Measurements from ENCODE around the gene MAP7. TPM values are rescaled to one million over a fixed set of nuclear protein-coding genes. Genes with fewer than 3 reads are reported as not detected.

Gene MAP7
- total and polyA plus RNA-seq, 9 of the 15 experiments (the other 6 are each of a cell fraction or from before 2014, with no cell fraction given), result 0.76 to 7.7 (median 3.9) TPM

DNA sequence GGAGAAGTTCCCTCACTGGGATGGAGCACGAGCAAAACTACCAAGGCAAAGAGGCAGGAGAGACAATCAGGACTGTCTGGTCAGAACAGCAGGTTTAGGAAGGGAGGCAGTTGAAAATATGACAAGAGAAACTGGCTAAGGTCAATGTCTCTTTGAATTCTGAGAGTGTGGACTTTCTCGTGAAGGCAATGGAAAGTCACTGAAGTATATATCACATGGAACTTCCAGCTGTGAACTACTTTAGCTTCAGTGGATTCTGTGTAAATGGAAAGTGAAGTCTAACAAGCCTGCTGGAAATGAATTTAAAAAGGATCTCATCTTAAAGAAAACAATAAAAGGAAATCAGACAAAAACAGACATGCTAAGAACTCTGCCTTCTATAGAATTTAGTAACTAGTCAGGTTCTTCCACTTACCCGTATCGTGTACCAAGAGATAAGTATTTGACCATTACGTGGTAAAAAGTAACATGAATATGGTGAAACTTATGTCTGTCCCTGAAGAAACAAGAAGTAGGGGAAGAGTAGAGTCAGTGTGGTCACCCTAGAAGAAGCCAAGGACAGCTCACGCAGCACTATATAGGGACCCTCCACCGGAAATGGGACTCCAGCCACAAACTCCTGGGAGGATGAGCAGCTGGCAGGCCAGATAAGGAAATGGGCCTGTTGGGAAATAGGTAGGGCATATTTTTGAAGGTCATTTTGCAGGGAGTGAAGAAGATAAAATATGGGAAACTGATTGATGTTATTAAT is 123.4 kb downstream of the MAP7 start (continued):
- TF ChIP-seq OTX1 (CRISPR knock-in tag; IDR thresholded peaks at IDR 0.05), result peak; percentile 80
- TF ChIP-seq HMGN3 (IDR thresholded peaks at IDR 0.05; ENCODE audit: borderline replicate concordance, extremely low read depth, insufficient read length, low read depth, low read length), result no peak
- TF ChIP-seq ZNF766 (CRISPR knock-in tag; conservative IDR thresholded peaks at IDR 0.05), result peak; percentile 88
- TF ChIP-seq HDAC8 (tag; IDR thresholded peaks at IDR 0.05), result peak; percentile 39; the same call in 1 of the 2 replicates
- peak; percentile 91 for TF ChIP-seq SMARCA4 (IDR thresholded peaks at IDR 0.05)
- TF ChIP-seq, protein P1, sequence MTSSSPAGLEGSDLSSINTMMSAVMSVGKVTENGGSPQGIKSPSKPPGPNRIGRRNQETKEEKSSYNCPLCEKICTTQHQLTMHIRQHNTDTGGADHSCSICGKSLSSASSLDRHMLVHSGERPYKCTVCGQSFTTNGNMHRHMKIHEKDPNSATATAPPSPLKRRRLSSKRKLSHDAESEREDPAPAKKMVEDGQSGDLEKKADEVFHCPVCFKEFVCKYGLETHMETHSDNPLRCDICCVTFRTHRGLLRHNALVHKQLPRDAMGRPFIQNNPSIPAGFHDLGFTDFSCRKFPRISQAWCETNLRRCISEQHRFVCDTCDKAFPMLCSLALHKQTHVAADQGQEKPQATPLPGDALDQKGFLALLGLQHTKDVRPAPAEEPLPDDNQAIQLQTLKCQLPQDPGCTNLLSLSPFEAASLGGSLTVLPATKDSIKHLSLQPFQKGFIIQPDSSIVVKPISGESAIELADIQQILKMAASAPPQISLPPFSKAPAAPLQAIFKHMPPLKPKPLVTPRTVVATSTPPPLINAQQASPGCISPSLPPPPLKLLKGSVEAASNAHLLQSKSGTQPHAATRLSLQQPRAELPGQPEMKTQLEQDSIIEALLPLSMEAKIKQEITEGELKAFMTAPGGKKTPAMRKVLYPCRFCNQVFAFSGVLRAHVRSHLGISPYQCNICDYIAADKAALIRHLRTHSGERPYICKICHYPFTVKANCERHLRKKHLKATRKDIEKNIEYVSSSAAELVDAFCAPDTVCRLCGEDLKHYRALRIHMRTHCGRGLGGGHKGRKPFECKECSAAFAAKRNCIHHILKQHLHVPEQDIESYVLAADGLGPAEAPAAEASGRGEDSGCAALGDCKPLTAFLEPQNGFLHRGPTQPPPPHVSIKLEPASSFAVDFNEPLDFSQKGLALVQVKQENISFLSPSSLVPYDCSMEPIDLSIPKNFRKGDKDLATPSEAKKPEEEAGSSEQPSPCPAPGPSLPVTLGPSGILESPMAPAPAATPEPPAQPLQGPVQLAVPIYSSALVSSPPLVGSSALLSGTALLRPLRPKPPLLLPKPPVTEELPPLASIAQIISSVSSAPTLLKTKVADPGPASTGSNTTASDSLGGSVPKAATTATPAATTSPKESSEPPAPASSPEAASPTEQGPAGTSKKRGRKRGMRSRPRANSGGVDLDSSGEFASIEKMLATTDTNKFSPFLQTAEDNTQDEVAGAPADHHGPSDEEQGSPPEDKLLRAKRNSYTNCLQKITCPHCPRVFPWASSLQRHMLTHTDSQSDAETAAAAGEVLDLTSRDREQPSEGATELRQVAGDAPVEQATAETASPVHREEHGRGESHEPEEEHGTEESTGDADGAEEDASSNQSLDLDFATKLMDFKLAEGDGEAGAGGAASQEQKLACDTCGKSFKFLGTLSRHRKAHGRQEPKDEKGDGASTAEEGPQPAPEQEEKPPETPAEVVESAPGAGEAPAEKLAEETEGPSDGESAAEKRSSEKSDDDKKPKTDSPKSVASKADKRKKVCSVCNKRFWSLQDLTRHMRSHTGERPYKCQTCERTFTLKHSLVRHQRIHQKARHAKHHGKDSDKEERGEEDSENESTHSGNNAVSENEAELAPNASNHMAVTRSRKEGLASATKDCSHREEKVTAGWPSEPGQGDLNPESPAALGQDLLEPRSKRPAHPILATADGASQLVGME (CRISPR knock-in tag; IDR thresholded peaks at IDR 0.05), result 0 out of 2 replicates have a peak, but pooled peaks have one; percentile 86
- TF ChIP-seq SMARCC2 (IDR thresholded peaks at IDR 0.05; ENCODE audit: low read depth), result peak; percentile 73
- peak; percentile 97 for TF ChIP-seq ZNF589 (CRISPR knock-in tag; IDR thresholded peaks at IDR 0.05; ENCODE audit: low read depth)
- TF ChIP-seq, protein P2, sequence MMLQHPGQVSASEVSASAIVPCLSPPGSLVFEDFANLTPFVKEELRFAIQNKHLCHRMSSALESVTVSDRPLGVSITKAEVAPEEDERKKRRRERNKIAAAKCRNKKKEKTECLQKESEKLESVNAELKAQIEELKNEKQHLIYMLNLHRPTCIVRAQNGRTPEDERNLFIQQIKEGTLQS (IDR thresholded peaks at IDR 0.05), result peak; percentile 50
- TF ChIP-seq, protein P2 (CRISPR knock-in tag; conservative IDR thresholded peaks at IDR 0.05), result peak; percentile 41; the same call in 1 of the 2 replicates
- TF ChIP-seq ZNF239 (CRISPR knock-in tag; IDR thresholded peaks at IDR 0.05), result peak; percentile 75
- TF ChIP-seq DACH1 (IDR thresholded peaks at IDR 0.05; ENCODE audit: partially characterized antibody), result peak; percentile 76
- TF ChIP-seq DMBX1 (CRISPR knock-in tag; IDR thresholded peaks at IDR 0.05; ENCODE audit: borderline replicate concordance), result peak; percentile 96
- TF ChIP-seq CBFA2T3 (IDR thresholded peaks at IDR 0.05), result peak; percentile 86
- TF ChIP-seq, protein P3, sequence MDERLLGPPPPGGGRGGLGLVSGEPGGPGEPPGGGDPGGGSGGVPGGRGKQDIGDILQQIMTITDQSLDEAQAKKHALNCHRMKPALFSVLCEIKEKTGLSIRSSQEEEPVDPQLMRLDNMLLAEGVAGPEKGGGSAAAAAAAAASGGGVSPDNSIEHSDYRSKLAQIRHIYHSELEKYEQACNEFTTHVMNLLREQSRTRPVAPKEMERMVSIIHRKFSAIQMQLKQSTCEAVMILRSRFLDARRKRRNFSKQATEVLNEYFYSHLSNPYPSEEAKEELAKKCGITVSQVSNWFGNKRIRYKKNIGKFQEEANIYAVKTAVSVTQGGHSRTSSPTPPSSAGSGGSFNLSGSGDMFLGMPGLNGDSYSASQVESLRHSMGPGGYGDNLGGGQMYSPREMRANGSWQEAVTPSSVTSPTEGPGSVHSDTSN (CRISPR knock-in tag; IDR thresholded peaks at IDR 0.05; ENCODE audit: low read depth), result no peak
- TF ChIP-seq, protein P3 (tag; conservative IDR thresholded peaks at IDR 0.05; ENCODE audit: low read depth), result peak; percentile 38
- TF ChIP-seq TCF7 (IDR thresholded peaks at IDR 0.05; ENCODE audit: borderline replicate concordance), result no peak
- TF ChIP-seq JUND (IDR thresholded peaks at IDR 0.05; ENCODE audit: borderline replicate concordance, low read depth, low read length), result peak; percentile 65; the same call in 1 of the 2 replicates
- TF ChIP-seq JUND (tag; IDR thresholded peaks at IDR 0.05; ENCODE audit: borderline replicate concordance, low read depth, low read length), result no peak
- peak; percentile 62; the same call in 1 of the 2 replicates for TF ChIP-seq BCL6 (CRISPR knock-in tag; IDR thresholded peaks at IDR 0.05)
